GM12873 (cell line): ENCODE results near the gene XYLT2.

Experiments used
- CTCF ChIP-seq: IDR thresholded peaks from 2 replicates; pipeline ENCODE4 v1.5.1; 2012; ENCODE audit warnings: low read depth, mild to moderate bottlenecking, moderate library complexity, low read length, control low read depth; ENCODE audit not compliant: insufficient read depth; ENCODE audit errors: missing control alignments

XYLT2 gene

GRCh38 chr17:50370052-50370451 is 24.1 kb downstream of the XYLT2 start:
- TF ChIP-seq CTCF, result no peak

GRCh38 chr17:50371526-50371925 is 25.6 kb downstream of the XYLT2 start:
- TF ChIP-seq CTCF, result no peak

GRCh38 chr17:50372222-50372757 is 26.4 kb downstream of the XYLT2 start:
- no peak for TF ChIP-seq CTCF

- no peak for TF ChIP-seq CTCF
These were observed 27.0 kb downstream of the XYLT2 start, which contains the start of the genes EME1 and MRPL27 for GRCh38 chr17:50372758-50373556. Gene EME1, plus strand, starts transcription at chr17:50373229. Its CDS starts 1,980 bp downstream, at chr17:50375209. Gene MRPL27, minus strand, starts transcription at chr17:50373184. Its CDS starts 14 bp downstream, at chr17:50373170.

- TF ChIP-seq CTCF, result no peak
These were observed 27.8 kb downstream of the XYLT2 start for GRCh38 chr17:50373705-50374104.

- no peak for TF ChIP-seq CTCF
These were observed 30.1 kb downstream of the XYLT2 start for GRCh38 chr17:50375858-50376538.
